Stimulated activated naive B cell treated with anti-CD40 and anti-IgM and Interleukin-4, amounts not matched to agents 10 μg/mL and 1 μg/mL and 100 μg/mL, for 72 hours (primary cell): ENCODE results near the gene SLC31A2.
"Not testable (repeated sequence)": the region's sequence is repeated elsewhere in the genome, so short reads cannot be mapped to it uniquely, and the experiment has no call there.

Source experiments
- ATAC-seq, 2 donors: fragments of 150-1000 bp; cut with Tn5 transposase; replicated peaks; 2 replicates each; pipeline ENCODE4 v1.10.0; 2021; ENCODE audit warnings: moderate library complexity in 1 of 2
- DNase-seq: peaks from one replicate; pipeline ENCODE4 v3.0.0; 2021
- H3K27ac Mint-ChIP-seq: one replicate; pipeline ENCODE4 v1.8.0; 2022; ENCODE audit warnings: mild to moderate bottlenecking, mixed read lengths
- H3K27me3 Mint-ChIP-seq, 2 donors: one replicate each; pipeline ENCODE4 v1.8.0; 2022; ENCODE audit warnings: mixed read lengths in 2 of 2
- H3K36me3 Mint-ChIP-seq, 2 donors: one replicate each; pipeline ENCODE4 v1.8.0; 2022; ENCODE audit warnings: mixed read lengths in 2 of 2, mild to moderate bottlenecking in 1 of 2
- H3K4me1 Mint-ChIP-seq, 2 donors: one replicate each; pipeline ENCODE4 v1.8.0; 2022; ENCODE audit warnings: mixed read lengths in 2 of 2, mild to moderate bottlenecking in 1 of 2
- H3K4me3 Mint-ChIP-seq, 2 donors: one replicate each; pipeline ENCODE4 v1.8.0; 2022; ENCODE audit warnings: mild to moderate bottlenecking in 2 of 2, mixed read lengths in 2 of 2, moderate library complexity in 1 of 2
- H3K9me3 Mint-ChIP-seq, 2 donors: one replicate each; pipeline ENCODE4 v1.8.0; 2022; ENCODE audit warnings: mixed read lengths in 2 of 2, mild to moderate bottlenecking in 1 of 2

The SLC31A2 gene

GRCh38 chr9:113139953-113140352 is 10.9 kb upstream of the SLC31A2 start:
- H3K27ac Mint-ChIP-seq = no peak overlapping the region
- H3K36me3 Mint-ChIP-seq = no peaks in the 10 kb centered on the region
- DNase-seq = no peak
- ATAC-seq = no peak
- peaks cover 4 to 7% of the 10 kb centered on the region in 2 donors for H3K9me3 Mint-ChIP-seq
- H3K4me3 Mint-ChIP-seq = no peak overlapping the region
- H3K27me3 Mint-ChIP-seq = peaks cover 32 to 40% of the 10 kb centered on the region in 2 donors
- no peaks in the 10 kb centered on the region for H3K4me1 Mint-ChIP-seq

- peaks cover 39 to 46% of the 10 kb centered on the region in 2 donors for H3K27me3 Mint-ChIP-seq
- not testable (repeated sequence) for ATAC-seq, DNase-seq, H3K9me3 Mint-ChIP-seq, H3K27ac Mint-ChIP-seq, H3K36me3 Mint-ChIP-seq, H3K4me3 Mint-ChIP-seq, H3K4me1 Mint-ChIP-seq
These were observed 9.9 kb upstream of the SLC31A2 start for GRCh38 chr9:113140896-113141295.

- H3K27me3 Mint-ChIP-seq = peaks cover 37 to 42% of the 10 kb centered on the region in 2 donors
- no peak for DNase-seq
- no peaks in the 10 kb centered on the region for H3K36me3 Mint-ChIP-seq
- no peak for ATAC-seq
- no peak overlapping the region for H3K27ac Mint-ChIP-seq
- no peak overlapping the region for H3K4me3 Mint-ChIP-seq
- no peaks in the 10 kb centered on the region for H3K4me1 Mint-ChIP-seq
- H3K9me3 Mint-ChIP-seq = peaks cover 4 to 7% of the 10 kb centered on the region in 2 donors
These were observed 7.2 kb upstream of the SLC31A2 start for GRCh38 chr9:113143432-113144227.

- Mint-ChIP-seq H3K36me3 (no peaks in the 10 kb centered on the region), H3K4me1 (peaks cover 5 to 7% of the 10 kb centered on the region in 2 donors), H3K9me3 (no peaks in the 10 kb centered on the region), H3K27ac (no peak overlapping the region), H3K4me3 (no peak overlapping the region), H3K27me3 (peaks cover 23 to 31% of the 10 kb centered on the region in 2 donors)
- DNase-seq (no peak), ATAC-seq (no peak)
These were observed 2.5 kb upstream of the SLC31A2 start for GRCh38 chr9:113148372-113148705.

- Mint-ChIP-seq H3K4me3 (no peak overlapping the region), H3K27me3 (peaks cover 23 to 27% of the 10 kb centered on the region in 2 donors), H3K9me3 (no peaks in the 10 kb centered on the region), H3K36me3 (no peaks in the 10 kb centered on the region), H3K27ac (no peak overlapping the region), H3K4me1 (peaks cover 5 to 7% of the 10 kb centered on the region in 2 donors)
- no peak for DNase-seq
- no peak for ATAC-seq
These were observed 1.9 kb upstream of the SLC31A2 start for GRCh38 chr9:113148781-113149510.

GRCh38 chr9:113149561-113149960 is 1.2 kb upstream of the SLC31A2 start:
- H3K4me1 Mint-ChIP-seq, H3K36me3 Mint-ChIP-seq, H3K9me3 Mint-ChIP-seq, H3K27ac Mint-ChIP-seq, DNase-seq, H3K4me3 Mint-ChIP-seq, ATAC-seq: not testable (repeated sequence)
- peaks cover 17 to 21% of the 10 kb centered on the region in 2 donors for H3K27me3 Mint-ChIP-seq

GRCh38 chr9:113151696-113152630 is 1.2 kb downstream of the SLC31A2 start:
- peak overlapping the region; percentile 39 for H3K27ac Mint-ChIP-seq
- peak overlapping the region; percentile 78 to 79 for H3K4me3 Mint-ChIP-seq
- peaks cover 0 to 4% of the 10 kb centered on the region in 2 donors for H3K36me3 Mint-ChIP-seq
- DNase-seq (no peak), ATAC-seq (no peak)
- H3K9me3 Mint-ChIP-seq = no peaks in the 10 kb centered on the region
- H3K4me1 Mint-ChIP-seq = peaks cover 17 to 21% of the 10 kb centered on the region in 2 donors
- peaks cover 0 to 5% of the 10 kb centered on the region in 2 donors for H3K27me3 Mint-ChIP-seq

- peaks cover 0 to 5% of the 10 kb centered on the region in 2 donors for H3K27me3 Mint-ChIP-seq
- peaks cover 2 to 6% of the 10 kb centered on the region in 2 donors for H3K36me3 Mint-ChIP-seq
- no peak overlapping the region for H3K27ac Mint-ChIP-seq
- H3K9me3 Mint-ChIP-seq = no peaks in the 10 kb centered on the region
- ATAC-seq (no peak), DNase-seq (no peak)
- H3K4me1 Mint-ChIP-seq = peaks cover 17 to 22% of the 10 kb centered on the region in 2 donors
- peak overlapping the region in 1 of 2 donors; percentile 60 for H3K4me3 Mint-ChIP-seq
These were observed 1.9 kb downstream of the SLC31A2 start for GRCh38 chr9:113152699-113153098.

GRCh38 chr9:113153599-113153998 is 2.8 kb downstream of the SLC31A2 start:
- Mint-ChIP-seq H3K4me3 (no peak overlapping the region), H3K36me3 (peaks cover 9 to 10% of the 10 kb centered on the region in 2 donors), H3K9me3 (no peaks in the 10 kb centered on the region), H3K27ac (no peak overlapping the region), H3K4me1 (peaks cover 17 to 22% of the 10 kb centered on the region in 2 donors), H3K27me3 (peaks cover 0 to 5% of the 10 kb centered on the region in 2 donors)
- DNase-seq (no peak), ATAC-seq (no peak)

GRCh38 chr9:113154471-113154870 is 3.7 kb downstream of the SLC31A2 start:
- Mint-ChIP-seq H3K9me3 (no peaks in the 10 kb centered on the region), H3K27ac (no peak overlapping the region), H3K4me1 (peaks cover 17 to 22% of the 10 kb centered on the region in 2 donors), H3K27me3 (peaks cover 0 to 5% of the 10 kb centered on the region in 2 donors), H3K36me3 (peaks cover 14% of the 10 kb centered on the region in 2 donors), H3K4me3 (no peak overlapping the region)
- ATAC-seq (no peak), DNase-seq (no peak)

- peaks cover 0 to 5% of the 10 kb centered on the region in 2 donors for H3K27me3 Mint-ChIP-seq
- DNase-seq (no peak), ATAC-seq (no peak)
- no peak overlapping the region for H3K27ac Mint-ChIP-seq
- H3K9me3 Mint-ChIP-seq = no peaks in the 10 kb centered on the region
- no peak overlapping the region for H3K4me3 Mint-ChIP-seq
- peaks cover 14 to 15% of the 10 kb centered on the region in 2 donors for H3K36me3 Mint-ChIP-seq
- peaks cover 17 to 22% of the 10 kb centered on the region in 2 donors for H3K4me1 Mint-ChIP-seq
These were observed 4.1 kb downstream of the SLC31A2 start for GRCh38 chr9:113154946-113155345.

GRCh38 chr9:113155911-113156588 is 5.2 kb downstream of the SLC31A2 start:
- Mint-ChIP-seq H3K27me3 (peaks cover 0 to 5% of the 10 kb centered on the region in 2 donors), H3K36me3 (peaks cover 18 to 19% of the 10 kb centered on the region in 2 donors), H3K4me1 (peaks cover 19 to 22% of the 10 kb centered on the region in 2 donors), H3K27ac (peak overlapping the region; percentile 1), H3K9me3 (no peaks in the 10 kb centered on the region), H3K4me3 (no peak overlapping the region)
- DNase-seq = no peak
- peak; percentile 46 to 52 for ATAC-seq

GRCh38 chr9:113156880-113157279 is 6.1 kb downstream of the SLC31A2 start:
- peaks cover 24 to 27% of the 10 kb centered on the region in 2 donors for H3K36me3 Mint-ChIP-seq
- H3K4me3 Mint-ChIP-seq = no peak overlapping the region
- H3K4me1 Mint-ChIP-seq = peaks cover 16 to 18% of the 10 kb centered on the region in 2 donors
- ATAC-seq (peak; percentile 17 to 27), DNase-seq (no peak)
- no peak overlapping the region for H3K27ac Mint-ChIP-seq
- H3K27me3 Mint-ChIP-seq = peaks cover 0 to under 1% of the 10 kb centered on the region in 2 donors
- H3K9me3 Mint-ChIP-seq = no peaks in the 10 kb centered on the region
